ENCODE measurements around the gene COL5A1.

DNA sequence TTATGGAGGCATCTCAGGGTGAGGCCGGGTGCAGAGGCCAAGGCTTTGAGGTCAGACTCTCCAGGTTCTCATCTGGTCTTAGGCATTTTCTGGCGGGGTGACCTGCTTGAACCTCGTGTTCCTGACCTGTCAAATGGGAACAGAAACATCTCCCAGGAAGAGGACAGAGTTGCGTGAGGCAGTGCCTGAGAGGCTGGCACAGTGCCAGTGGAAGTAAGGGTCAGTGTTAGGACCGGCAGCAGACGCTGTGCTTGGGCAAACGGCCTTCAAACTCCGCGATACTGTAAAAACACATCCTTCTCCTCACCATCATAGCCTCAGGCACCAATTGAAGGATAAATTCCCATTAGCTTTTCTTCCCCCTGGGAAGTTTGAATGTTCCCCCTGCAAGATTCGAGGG, 183.4 kb downstream of the COL5A1 start:
- TF ChIP-seq, protein P1, sequence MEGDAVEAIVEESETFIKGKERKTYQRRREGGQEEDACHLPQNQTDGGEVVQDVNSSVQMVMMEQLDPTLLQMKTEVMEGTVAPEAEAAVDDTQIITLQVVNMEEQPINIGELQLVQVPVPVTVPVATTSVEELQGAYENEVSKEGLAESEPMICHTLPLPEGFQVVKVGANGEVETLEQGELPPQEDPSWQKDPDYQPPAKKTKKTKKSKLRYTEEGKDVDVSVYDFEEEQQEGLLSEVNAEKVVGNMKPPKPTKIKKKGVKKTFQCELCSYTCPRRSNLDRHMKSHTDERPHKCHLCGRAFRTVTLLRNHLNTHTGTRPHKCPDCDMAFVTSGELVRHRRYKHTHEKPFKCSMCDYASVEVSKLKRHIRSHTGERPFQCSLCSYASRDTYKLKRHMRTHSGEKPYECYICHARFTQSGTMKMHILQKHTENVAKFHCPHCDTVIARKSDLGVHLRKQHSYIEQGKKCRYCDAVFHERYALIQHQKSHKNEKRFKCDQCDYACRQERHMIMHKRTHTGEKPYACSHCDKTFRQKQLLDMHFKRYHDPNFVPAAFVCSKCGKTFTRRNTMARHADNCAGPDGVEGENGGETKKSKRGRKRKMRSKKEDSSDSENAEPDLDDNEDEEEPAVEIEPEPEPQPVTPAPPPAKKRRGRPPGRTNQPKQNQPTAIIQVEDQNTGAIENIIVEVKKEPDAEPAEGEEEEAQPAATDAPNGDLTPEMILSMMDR (IDR thresholded peaks at IDR 0.05): no peak
- TF ChIP-seq POLR2A (IDR thresholded peaks at IDR 0.05): no peak

Data from esophagus squamous epithelium (tissue), 4 donors.